HG02852 (cell line): ENCODE results near the gene CACNA1H.
"Not testable (repeated sequence)": the region's sequence is repeated elsewhere in the genome, so short reads cannot be mapped to it uniquely, and the experiment has no call there.

ENCODE experiments used
- ATAC-seq: cut with Tn5 transposase; IDR thresholded peaks from one replicate; pipeline ENCODE4 v1.9.1; 2021; ENCODE audit warnings: mild to moderate bottlenecking, moderate library complexity; ENCODE audit not compliant: unreplicated experiment

CACNA1H gene

GRCh38 chr16:1185460-1186207, 32.7 kb downstream of the CACNA1H start:
- not testable (repeated sequence) for ATAC-seq

- no peak for ATAC-seq
Measured at GRCh38 chr16:1188432-1189189, 35.7 kb downstream of the CACNA1H start.

GRCh38 chr16:1189455-1189854, 36.5 kb downstream of the CACNA1H start:
- no peak for ATAC-seq

GRCh38 chr16:1190789-1191188, 37.9 kb downstream of the CACNA1H start:
- not testable (repeated sequence) for ATAC-seq

- no peak for ATAC-seq
Measured at GRCh38 chr16:1192384-1193073, 39.6 kb downstream of the CACNA1H start.

- no peak for ATAC-seq
Measured at GRCh38 chr16:1193143-1193824, 40.4 kb downstream of the CACNA1H start.

- no peak for ATAC-seq
Measured at GRCh38 chr16:1193825-1194581, 41.1 kb downstream of the CACNA1H start.

- ATAC-seq: no peak
Measured at GRCh38 chr16:1194665-1195392, 41.9 kb downstream of the CACNA1H start.

- ATAC-seq: no peak
Measured at GRCh38 chr16:1195393-1195666, 42.4 kb downstream of the CACNA1H start.

- ATAC-seq: no peak
Measured at GRCh38 chr16:1196494-1196893, 43.6 kb downstream of the CACNA1H start.

- no peak for ATAC-seq
Measured at GRCh38 chr16:1197237-1197866, 44.4 kb downstream of the CACNA1H start.

GRCh38 chr16:1198194-1198593, 45.3 kb downstream of the CACNA1H start:
- no peak for ATAC-seq

GRCh38 chr16:1198671-1199346, 45.9 kb downstream of the CACNA1H start:
- ATAC-seq: not testable (repeated sequence)

GRCh38 chr16:1199347-1200013, 46.6 kb downstream of the CACNA1H start:
- no peak for ATAC-seq

GRCh38 chr16:1200014-1200627, 47.2 kb downstream of the CACNA1H start:
- no peak for ATAC-seq

- ATAC-seq: no peak
Measured at GRCh38 chr16:1201444-1201843, 48.5 kb downstream of the CACNA1H start.

- ATAC-seq: no peak
Measured at GRCh38 chr16:1202274-1202673, 49.4 kb downstream of the CACNA1H start.

GRCh38 chr16:1204933-1205332, 52.0 kb downstream of the CACNA1H start:
- ATAC-seq: no peak
